IMR-90 (cell line): Measurements from ENCODE around the gene CDK11B. TPM values are rescaled to one million over a fixed set of nuclear protein-coding genes. Genes with fewer than 3 reads are reported as not detected.

Source experiments
- ATAC-seq: fragments of 200-7000 bp; cut with Tn5 transposase; 2 replicates; pipeline ENCODE4 v1.9.1; 2020; ENCODE audit warnings: low read depth, mild to moderate bottlenecking, moderate library complexity
- BruUV-seq: library from RNA; stranded (reverse); fragments of 400-500 nt; replicated peaks from 2 replicates; lab custom pipeline; 2021; lab: Mats Ljungman, UMichigan
- CTCF ChIA-PET: fragments of 300-600 bp; formaldehyde crosslinking; extraction: SDS; loops from one replicate; lab custom pipeline; 2021; ENCODE audit warnings: antibody characterized with exemption; lab: Yijun Ruan, JAX
- POLR2A ChIA-PET: fragments of 300-600 bp; sonication (Branson Sonifier 250); formaldehyde crosslinking; loops from one replicate; lab custom pipeline; 2022; ENCODE audit warnings: antibody characterized with exemption; ENCODE audit not compliant: unreplicated experiment; lab: Charles Lee
- DNase-seq: peaks from one replicate; pipeline ENCODE4 v3.0.0; 2013
- H2AFZ ChIP-seq: replicated peaks from 2 replicates; pipeline ENCODE3; 2013; ENCODE audit warnings: low read length, mild to moderate bottlenecking; ENCODE audit not compliant: poor library complexity
- H2AK5ac ChIP-seq: 2 replicates; pipeline ENCODE4 v1.6.1; 2013; ENCODE audit warnings: low read depth, low read length, inconsistent platforms
- H2AK9ac ChIP-seq: replicated peaks from 2 replicates; pipeline ENCODE3; 2013; ENCODE audit warnings: mild to moderate bottlenecking, low read depth, low read length, moderate library complexity; ENCODE audit not compliant: poor library complexity
- H2BK120ac ChIP-seq: 2 replicates; pipeline ENCODE4 v1.6.1; 2013; ENCODE audit warnings: low read depth, low read length, inconsistent platforms
- H2BK15ac ChIP-seq: 3 replicates; pipeline ENCODE4 v1.6.1; 2013; ENCODE audit warnings: low read depth, low read length, inconsistent platforms
- H2BK20ac ChIP-seq: 2 replicates; pipeline ENCODE4 v1.6.1; 2013; ENCODE audit warnings: low read depth, mild to moderate bottlenecking, inconsistent platforms, low read length, moderate library complexity
- H2BK5ac ChIP-seq: 2 replicates; pipeline ENCODE4 v1.6.1; 2013; ENCODE audit warnings: mild to moderate bottlenecking, low read depth, low read length, inconsistent platforms; ENCODE audit not compliant: poor library complexity, severe bottlenecking
- H3K14ac ChIP-seq: replicated peaks from 2 replicates; pipeline ENCODE4 v1.6.1; 2013; ENCODE audit warnings: low read depth, low read length, inconsistent platforms
- H3K18ac ChIP-seq: 2 replicates; pipeline ENCODE4 v1.6.1; 2013; ENCODE audit warnings: low read depth, low read length, control low read depth
- H3K23ac ChIP-seq: 2 replicates; pipeline ENCODE4 v1.6.1; 2013; ENCODE audit warnings: low read depth, low read length, inconsistent platforms
- H3K27ac ChIP-seq: 2 replicates; pipeline ENCODE4 v1.5.1; 2013; ENCODE audit warnings: mild to moderate bottlenecking, control low read depth, low read length; ENCODE audit not compliant: insufficient read depth
- H3K27me3 ChIP-seq: 2 replicates; pipeline ENCODE4 v1.6.1; 2013; ENCODE audit warnings: low read length; ENCODE audit not compliant: control insufficient read depth, insufficient read depth
- H3K36me3 ChIP-seq: 2 replicates; pipeline ENCODE4 v1.6.1; 2013; ENCODE audit warnings: low read length, mixed read lengths; ENCODE audit not compliant: control insufficient read depth, insufficient read depth
- H3K4ac ChIP-seq: 2 replicates; pipeline ENCODE4 v1.6.1; 2013; ENCODE audit warnings: low read depth, low read length, inconsistent platforms
- H3K4me1 ChIP-seq: 2 replicates; pipeline ENCODE4 v1.6.1; 2013; ENCODE audit warnings: low read length, mixed read lengths; ENCODE audit not compliant: control insufficient read depth, insufficient read depth
- H3K4me2 ChIP-seq: 2 replicates; pipeline ENCODE4 v1.6.1; 2013; ENCODE audit warnings: low read depth, mild to moderate bottlenecking, control low read depth, low read length, moderate library complexity
- H3K4me3 ChIP-seq: 2 replicates; pipeline ENCODE4 v1.5.1; 2013; ENCODE audit warnings: low read depth, mild to moderate bottlenecking, control low read depth, low read length, moderate library complexity; ENCODE audit not compliant: insufficient read depth
- H3K56ac ChIP-seq: 2 replicates; pipeline ENCODE4 v1.6.1; 2013; ENCODE audit warnings: low read length, inconsistent platforms; ENCODE audit not compliant: insufficient read depth; ENCODE audit errors: extremely low read depth
- H3K79me1 ChIP-seq, 2 experiments: 2 replicates each; pipeline ENCODE4 v1.6.1; 2013; ENCODE audit warnings: low read length in 2 of 2, inconsistent platforms in 1 of 2, low read depth in 1 of 2
- H3K9ac ChIP-seq: 2 replicates; pipeline ENCODE4 v1.6.1; 2013; ENCODE audit warnings: low read depth, low read length, control low read depth
- H3K9me1 ChIP-seq: 2 replicates; pipeline ENCODE4 v1.6.1; 2013; ENCODE audit warnings: low read length, inconsistent platforms; ENCODE audit not compliant: insufficient read depth
- H3K9me3 ChIP-seq: 2 replicates; pipeline ENCODE4 v1.6.1; 2013; ENCODE audit warnings: low read length; ENCODE audit not compliant: control insufficient read depth, insufficient read depth
- H4K20me1 ChIP-seq: 2 replicates; pipeline ENCODE4 v1.6.1; 2013; ENCODE audit warnings: low read length, inconsistent platforms; ENCODE audit not compliant: insufficient read depth
- H4K5ac ChIP-seq: 2 replicates; pipeline ENCODE4 v1.6.1; 2013; ENCODE audit warnings: mild to moderate bottlenecking, low read depth, low read length, control low read depth
- H4K8ac ChIP-seq, 2 experiments: 2 replicates each; pipeline ENCODE4 v1.6.1; 2013; ENCODE audit warnings: low read depth in 2 of 2, low read length in 2 of 2, control low read depth in 1 of 2, inconsistent platforms in 1 of 2
- H4K91ac ChIP-seq: 2 replicates; pipeline ENCODE4 v1.6.1; 2013; ENCODE audit warnings: low read depth, low read length, inconsistent platforms; ENCODE audit not compliant: insufficient read depth
- CHD1 ChIP-seq: IDR thresholded peaks from 2 replicates; pipeline ENCODE4 v1.6.1; 2012; ENCODE audit warnings: low read depth, low read length, improper control_type of control experiment
- MAZ ChIP-seq: IDR thresholded peaks from 2 replicates; pipeline ENCODE4 v1.6.1; 2012; ENCODE audit warnings: low read depth, mild to moderate bottlenecking, low read length, improper control_type of control experiment, moderate library complexity, borderline replicate concordance
- MXI1 ChIP-seq: IDR thresholded peaks from 2 replicates; pipeline ENCODE4 v1.6.1; 2012; ENCODE audit warnings: low read depth, mild to moderate bottlenecking, low read length, moderate library complexity, borderline replicate concordance
- NFE2L2 ChIP-seq: fragments of 150-350 bp; IDR thresholded peaks from 2 replicates; pipeline ENCODE4 v1.6.1; 2016; ENCODE audit warnings: low read depth, mild to moderate bottlenecking, low read length
- WGBS, 2 experiments: methylation state at CpG; one replicate each; pipeline versions ENCODE4 v1.1.5 to v1.1.7; 2013; ENCODE audit warnings: missing lambda C conversion rate in 2 of 2; ENCODE audit not compliant: insufficient read length in 1 of 2; ENCODE audit errors: extremely low coverage in 2 of 2; 5-methylcytosine and 5-hydroxymethylcytosine counted together
- dilution Hi-C: fragments of 300-500 bp; cut with HindIII; formaldehyde crosslinking; loops from one replicate; pipeline ENCODE4 v1.14.3; 2018; ENCODE audit warnings: low sequenced_read_pairs; ENCODE audit not compliant: unreplicated experiment
- in situ Hi-C: fragments of 300-500 bp; cut with MboI; formaldehyde crosslinking; loops from 3 replicates; pipeline ENCODE4 v1.14.3; 2019; ENCODE audit warnings: low sequenced_read_pairs, inconsistent platforms, mixed read lengths
- intact Hi-C: fragments of 100-400 bp; cut with micrococcal nuclease; formaldehyde crosslinking; loops from 2 replicates; pipeline ENCODE4 v1.10.0; 2022
- polyA plus RNA-seq, 3 experiments: library from polyadenylated mRNA; depleted of rRNA; stranded (reverse); fragments of >200 nt; gene quantifications; 2 replicates each; pipeline ENCODE4 v1.2.3, GENCODE V29; 2012; ENCODE audit warnings: low replicate concordance in 1 of 3
- total RNA-seq: library from RNA; depleted of rRNA; stranded (reverse); fragments of >200 nt; gene quantifications from 2 replicates; pipeline ENCODE4 v1.2.3, GENCODE V29; 2012
- TF ChIP-seq, protein P1 (sequence below): conservative IDR thresholded peaks from 2 replicates; pipeline ENCODE4 v1.5.1; 2012; ENCODE audit warnings: mild to moderate bottlenecking, low read depth, low read length, improper control_type of control experiment

CDK11B gene
- total and polyA plus RNA-seq, 2 of the 4 experiments (the other 2 are of a cell fraction) = 8.2 to 19.1 TPM

- peaks cover 41% of the 10 kb centered on the region for H4K20me1 ChIP-seq
Measured at GRCh38 chr1:1616045-1616790, 42.6 kb downstream of the CDK11B start.

More at GRCh38 chr1:1616045-1616790, 42.6 kb downstream of the CDK11B start:
- Histone ChIP-seq H3K27ac (peak overlapping the region; percentile 85), H2BK15ac (no peak overlapping the region), H2AK9ac (peak overlapping the region; percentile 98), H2AFZ (peak overlapping the region; percentile 95), H3K9me1 (peaks cover 11% of the 10 kb centered on the region; the same call in 1 of the 2 replicates), H3K18ac (no peak overlapping the region), H3K4me3 (peak overlapping the region; percentile 94), H2BK20ac (no peak overlapping the region), H2BK120ac (no peak overlapping the region), H3K79me1 (peaks cover 16 to 58% of the 10 kb centered on the region in 2 experiments; a peak in 3 of 4 replicates), H3K9me3 (no peaks in the 10 kb centered on the region), H2BK5ac (peak overlapping the region; percentile 91), H3K23ac (peak overlapping the region; percentile 64; the same call in 1 of the 2 replicates), H3K27me3 (no peaks in the 10 kb centered on the region), H3K9ac (peak overlapping the region; percentile 69), H3K36me3 (peaks cover 10% of the 10 kb centered on the region; the same call in 1 of the 2 replicates), H3K56ac (no peak overlapping the region), H3K4me2 (peak overlapping the region; percentile 85), H3K4me1 (peaks cover 7% of the 10 kb centered on the region), H4K8ac (no peak overlapping the region; a peak in 1 of 4 replicates), H3K14ac (0 out of 2 replicates have a peak overlapping the region, but pooled peaks have one; percentile 40), H4K5ac (peak overlapping the region; percentile 42; the same call in 1 of the 2 replicates), H2AK5ac (no peak overlapping the region), H4K91ac (no peak overlapping the region), H3K4ac (peak overlapping the region; percentile 47; the same call in 1 of the 2 replicates)
- dilution Hi-C loops = no loop called here
- ATAC-seq = peak; percentile 57
- POLR2A ChIA-PET = no interaction called here
- no TSS peak for BruUV-seq
- DNase-seq = peak; percentile 37
- in situ Hi-C loops = no loop called here
- CTCF ChIA-PET = no interaction called here
- intact Hi-C loops = no loop called here
- TF ChIP-seq NFE2L2 = no peak
- peak; percentile 20; the same call in 1 of the 2 replicates for TF ChIP-seq MAZ
- TF ChIP-seq CHD1 = peak; percentile 19; the same call in 1 of the 2 replicates
- TF ChIP-seq MXI1 = peak; percentile 34; the same call in 1 of the 2 replicates
- TF ChIP-seq, protein P1, sequence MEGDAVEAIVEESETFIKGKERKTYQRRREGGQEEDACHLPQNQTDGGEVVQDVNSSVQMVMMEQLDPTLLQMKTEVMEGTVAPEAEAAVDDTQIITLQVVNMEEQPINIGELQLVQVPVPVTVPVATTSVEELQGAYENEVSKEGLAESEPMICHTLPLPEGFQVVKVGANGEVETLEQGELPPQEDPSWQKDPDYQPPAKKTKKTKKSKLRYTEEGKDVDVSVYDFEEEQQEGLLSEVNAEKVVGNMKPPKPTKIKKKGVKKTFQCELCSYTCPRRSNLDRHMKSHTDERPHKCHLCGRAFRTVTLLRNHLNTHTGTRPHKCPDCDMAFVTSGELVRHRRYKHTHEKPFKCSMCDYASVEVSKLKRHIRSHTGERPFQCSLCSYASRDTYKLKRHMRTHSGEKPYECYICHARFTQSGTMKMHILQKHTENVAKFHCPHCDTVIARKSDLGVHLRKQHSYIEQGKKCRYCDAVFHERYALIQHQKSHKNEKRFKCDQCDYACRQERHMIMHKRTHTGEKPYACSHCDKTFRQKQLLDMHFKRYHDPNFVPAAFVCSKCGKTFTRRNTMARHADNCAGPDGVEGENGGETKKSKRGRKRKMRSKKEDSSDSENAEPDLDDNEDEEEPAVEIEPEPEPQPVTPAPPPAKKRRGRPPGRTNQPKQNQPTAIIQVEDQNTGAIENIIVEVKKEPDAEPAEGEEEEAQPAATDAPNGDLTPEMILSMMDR = no peak
- WGBS, 2 experiments = 9% methylated on average over 65 of the region's 80 CpGs; no CpG with 5 or more reads in 1 of the 2 experiments
